ENCODE results near the gene RNU6-8.

The RNU6-8 gene

GRCh38 chr14:32226056-32226455 lies 23.0 kb upstream of the RNU6-8 start:
- H3K36me3 ChIP-seq (replicated peaks; ENCODE audit: low read depth, low read length), result no peaks in the 10 kb centered on the region
- no peaks in the 10 kb centered on the region for H3K79me2 ChIP-seq (ENCODE audit: low read length)
- no peak overlapping the region for H3K4me3 ChIP-seq (ENCODE audit: low read length)
- H3K9me3 ChIP-seq (ENCODE audit: insufficient read depth, low read length), result no peaks in the 10 kb centered on the region
- no peak overlapping the region for H3K27ac ChIP-seq (ENCODE audit: low read length)
- no peak overlapping the region for H3K9ac ChIP-seq (ENCODE audit: low read length)
- H3K4me1 ChIP-seq (ENCODE audit: low read length), result 0 out of 2 replicates have a peak, but pooled peaks cover 5% of the 10 kb centered on the region
- no peaks in the 10 kb centered on the region; the same call in 1 of the 2 replicates for H3K27me3 ChIP-seq (ENCODE audit: low read depth, low read length)
- TF ChIP-seq EZH2phosphoT487 (IDR thresholded peaks at IDR 0.05; ENCODE audit: low read depth), result no peak
- TF ChIP-seq, protein P1, sequence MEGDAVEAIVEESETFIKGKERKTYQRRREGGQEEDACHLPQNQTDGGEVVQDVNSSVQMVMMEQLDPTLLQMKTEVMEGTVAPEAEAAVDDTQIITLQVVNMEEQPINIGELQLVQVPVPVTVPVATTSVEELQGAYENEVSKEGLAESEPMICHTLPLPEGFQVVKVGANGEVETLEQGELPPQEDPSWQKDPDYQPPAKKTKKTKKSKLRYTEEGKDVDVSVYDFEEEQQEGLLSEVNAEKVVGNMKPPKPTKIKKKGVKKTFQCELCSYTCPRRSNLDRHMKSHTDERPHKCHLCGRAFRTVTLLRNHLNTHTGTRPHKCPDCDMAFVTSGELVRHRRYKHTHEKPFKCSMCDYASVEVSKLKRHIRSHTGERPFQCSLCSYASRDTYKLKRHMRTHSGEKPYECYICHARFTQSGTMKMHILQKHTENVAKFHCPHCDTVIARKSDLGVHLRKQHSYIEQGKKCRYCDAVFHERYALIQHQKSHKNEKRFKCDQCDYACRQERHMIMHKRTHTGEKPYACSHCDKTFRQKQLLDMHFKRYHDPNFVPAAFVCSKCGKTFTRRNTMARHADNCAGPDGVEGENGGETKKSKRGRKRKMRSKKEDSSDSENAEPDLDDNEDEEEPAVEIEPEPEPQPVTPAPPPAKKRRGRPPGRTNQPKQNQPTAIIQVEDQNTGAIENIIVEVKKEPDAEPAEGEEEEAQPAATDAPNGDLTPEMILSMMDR (IDR thresholded peaks at IDR 0.05; ENCODE audit: low read depth, low read length), result no peak
- H2AFZ ChIP-seq (ENCODE audit: low read depth, low read length), result no peak overlapping the region
- H4K20me1 ChIP-seq (ENCODE audit: insufficient read depth, low read length), result no peaks in the 10 kb centered on the region
- no peak overlapping the region for H3K4me2 ChIP-seq (ENCODE audit: low read length)

GRCh38 chr14:32225378-32225920 lies 22.4 kb upstream of the RNU6-8 start:
- Histone ChIP-seq H3K4me2 (ENCODE audit: low read length) (no peak overlapping the region), H4K20me1 (ENCODE audit: insufficient read depth, low read length) (no peaks in the 10 kb centered on the region), H3K4me1 (ENCODE audit: low read length) (0 out of 2 replicates have a peak, but pooled peaks cover 5% of the 10 kb centered on the region), H3K4me3 (ENCODE audit: low read length) (no peak overlapping the region), H3K9me3 (ENCODE audit: insufficient read depth, low read length) (no peaks in the 10 kb centered on the region), H2AFZ (ENCODE audit: low read depth, low read length) (0 out of 2 replicates have a peak overlapping the region, but pooled peaks have one; percentile 19), H3K9ac (ENCODE audit: low read length) (no peak overlapping the region), H3K36me3 (replicated peaks; ENCODE audit: low read depth, low read length) (no peaks in the 10 kb centered on the region), H3K79me2 (ENCODE audit: low read length) (no peaks in the 10 kb centered on the region), H3K27me3 (ENCODE audit: low read depth, low read length) (no peaks in the 10 kb centered on the region; the same call in 1 of the 2 replicates), H3K27ac (ENCODE audit: low read length) (no peak overlapping the region)
- no peak for TF ChIP-seq EZH2phosphoT487 (IDR thresholded peaks at IDR 0.05; ENCODE audit: low read depth)
- TF ChIP-seq, protein P1 (IDR thresholded peaks at IDR 0.05; ENCODE audit: low read depth, low read length), result no peak

DNA sequence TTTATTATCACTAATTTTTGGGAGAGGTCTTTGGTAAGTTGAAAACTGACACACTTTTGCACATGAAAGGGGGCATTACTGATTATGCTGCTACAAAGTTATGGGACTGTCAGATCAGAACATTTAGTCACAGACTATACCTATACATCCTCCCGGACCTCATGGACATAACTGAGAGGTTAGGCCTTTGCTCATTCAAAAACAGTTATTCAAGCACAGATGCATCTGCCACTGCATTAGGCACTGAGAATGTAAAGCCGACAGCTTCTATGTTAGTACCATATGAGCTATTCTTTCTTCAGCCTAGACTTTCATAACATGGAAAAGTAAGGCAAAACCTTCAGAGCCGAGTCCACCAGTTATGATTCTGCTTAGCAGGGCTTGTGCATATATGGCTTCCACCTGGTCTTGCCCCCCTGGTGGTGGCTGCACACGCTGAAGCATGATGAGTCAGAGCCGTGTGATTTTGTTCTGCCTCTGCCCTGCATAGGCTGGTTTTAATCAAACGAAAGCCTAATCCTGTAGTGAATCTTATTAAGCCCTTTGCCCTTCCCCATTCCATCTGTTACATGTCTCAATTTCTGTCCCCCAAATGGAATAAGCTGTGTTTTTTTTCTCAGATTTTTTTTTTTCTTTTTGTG lies 21.8 kb upstream of the RNU6-8 start:
- Histone ChIP-seq H3K9me3 (ENCODE audit: insufficient read depth, low read length) (no peaks in the 10 kb centered on the region), H3K36me3 (replicated peaks; ENCODE audit: low read depth, low read length) (no peaks in the 10 kb centered on the region), H3K9ac (ENCODE audit: low read length) (no peak overlapping the region), H3K4me3 (ENCODE audit: low read length) (no peak overlapping the region), H3K4me2 (ENCODE audit: low read length) (no peak overlapping the region), H3K79me2 (ENCODE audit: low read length) (no peaks in the 10 kb centered on the region), H2AFZ (ENCODE audit: low read depth, low read length) (peak overlapping the region; percentile 19; the same call in 1 of the 2 replicates), H3K4me1 (ENCODE audit: low read length) (0 out of 2 replicates have a peak, but pooled peaks cover 5% of the 10 kb centered on the region), H3K27me3 (ENCODE audit: low read depth, low read length) (no peaks in the 10 kb centered on the region; the same call in 1 of the 2 replicates), H3K27ac (ENCODE audit: low read length) (no peak overlapping the region), H4K20me1 (ENCODE audit: insufficient read depth, low read length) (no peaks in the 10 kb centered on the region)
- TF ChIP-seq, protein P1 (IDR thresholded peaks at IDR 0.05; ENCODE audit: low read depth, low read length), result peak; percentile 30
- TF ChIP-seq EZH2phosphoT487 (IDR thresholded peaks at IDR 0.05; ENCODE audit: low read depth), result no peak

GRCh38 chr14:32217301-32217700 lies 14.2 kb upstream of the RNU6-8 start:
- Histone ChIP-seq H3K4me1 (ENCODE audit: low read length) (no peaks in the 10 kb centered on the region), H3K9me3 (ENCODE audit: insufficient read depth, low read length) (no peaks in the 10 kb centered on the region), H2AFZ (ENCODE audit: low read depth, low read length) (no peak overlapping the region), H3K9ac (ENCODE audit: low read length) (no peak overlapping the region), H3K4me2 (ENCODE audit: low read length) (no peak overlapping the region), H3K27ac (ENCODE audit: low read length) (no peak overlapping the region), H3K79me2 (ENCODE audit: low read length) (no peaks in the 10 kb centered on the region), H3K36me3 (replicated peaks; ENCODE audit: low read depth, low read length) (no peaks in the 10 kb centered on the region), H3K4me3 (ENCODE audit: low read length) (no peak overlapping the region), H3K27me3 (ENCODE audit: low read depth, low read length) (0 out of 2 replicates have a peak, but pooled peaks cover 7% of the 10 kb centered on the region), H4K20me1 (ENCODE audit: insufficient read depth, low read length) (no peaks in the 10 kb centered on the region)
- no peak for TF ChIP-seq EZH2phosphoT487 (IDR thresholded peaks at IDR 0.05; ENCODE audit: low read depth)
- TF ChIP-seq, protein P1 (IDR thresholded peaks at IDR 0.05; ENCODE audit: low read depth, low read length), result no peak
